HG03095 (cell line): ENCODE data around the gene PTPRN.
"Not testable (repeated sequence)": the region's sequence is repeated elsewhere in the genome, so short reads cannot be mapped to it uniquely, and the experiment has no call there.

Source experiments
- ATAC-seq: cut with Tn5 transposase; IDR thresholded peaks from one replicate; pipeline ENCODE4 v1.9.1; 2021; ENCODE audit warnings: moderate library complexity; ENCODE audit not compliant: unreplicated experiment

The PTPRN gene

DNA sequence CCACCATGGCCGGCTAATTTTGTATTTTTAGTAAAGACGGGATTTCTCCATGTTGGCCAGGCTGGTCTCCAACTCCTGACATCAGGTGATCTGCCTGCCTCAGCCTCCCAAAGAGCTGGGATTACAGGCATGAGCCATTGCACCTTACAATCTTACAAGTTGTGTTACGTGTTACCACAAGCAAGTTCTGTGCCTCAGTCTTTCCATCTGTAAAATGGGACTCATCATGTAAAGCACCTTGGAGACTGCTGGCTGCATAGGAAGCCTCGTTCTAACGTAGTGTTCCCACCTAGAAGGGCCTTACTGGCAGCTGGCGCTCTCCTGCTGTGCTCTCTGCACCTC lies 20.0 kb downstream of the PTPRN start:
- ATAC-seq: no peak

DNA sequence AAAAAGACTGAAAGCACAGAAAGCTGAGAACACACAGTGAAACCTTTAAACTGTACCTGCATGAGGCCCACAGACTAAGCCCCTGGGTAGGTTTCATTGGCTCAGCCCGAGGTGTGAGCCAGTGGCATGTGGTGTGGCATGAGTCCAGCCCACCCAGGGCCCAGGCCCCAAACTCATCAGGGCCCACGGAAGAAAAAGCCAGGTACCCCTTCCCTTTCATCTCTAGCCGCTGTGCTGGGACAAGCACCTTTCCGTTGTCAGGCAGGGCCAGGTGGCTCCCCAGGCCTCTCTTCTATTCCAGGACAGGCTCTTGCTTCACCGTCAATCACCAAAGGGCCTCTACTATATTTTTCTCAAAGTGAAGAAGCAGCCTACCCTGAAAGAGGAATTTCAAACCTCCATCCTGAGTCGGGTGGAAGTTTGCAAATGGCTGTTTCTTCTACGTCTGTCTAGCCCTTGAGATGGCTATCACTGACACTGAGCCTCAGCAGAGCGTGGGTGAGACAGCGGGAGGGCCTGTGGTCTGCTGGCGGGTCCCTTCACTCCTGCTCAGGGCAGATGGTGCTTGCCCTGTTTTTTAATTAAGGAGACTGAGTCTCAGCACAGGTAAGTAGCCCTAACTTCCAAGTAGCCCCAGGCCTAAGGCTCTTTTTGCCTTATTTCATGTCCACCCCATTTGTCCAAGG lies 21.5 kb downstream of the PTPRN start:
- no peak for ATAC-seq

DNA sequence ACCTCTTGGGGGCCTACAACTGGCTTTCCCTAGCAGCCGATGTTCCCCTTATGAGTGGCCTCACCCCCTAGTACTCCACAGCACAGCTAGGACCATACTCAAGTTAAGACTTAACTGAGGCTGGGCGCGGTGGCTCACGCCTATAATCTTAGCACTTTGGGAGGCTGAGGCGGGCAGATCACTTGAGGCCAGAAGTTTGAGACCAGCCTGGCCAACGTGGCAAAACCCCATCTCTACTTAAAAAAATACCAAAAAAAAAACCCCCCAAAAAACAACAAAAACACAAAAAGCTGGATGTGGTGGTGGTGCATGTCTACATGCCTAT lies 22.1 kb downstream of the PTPRN start:
- ATAC-seq: not testable (repeated sequence)

DNA sequence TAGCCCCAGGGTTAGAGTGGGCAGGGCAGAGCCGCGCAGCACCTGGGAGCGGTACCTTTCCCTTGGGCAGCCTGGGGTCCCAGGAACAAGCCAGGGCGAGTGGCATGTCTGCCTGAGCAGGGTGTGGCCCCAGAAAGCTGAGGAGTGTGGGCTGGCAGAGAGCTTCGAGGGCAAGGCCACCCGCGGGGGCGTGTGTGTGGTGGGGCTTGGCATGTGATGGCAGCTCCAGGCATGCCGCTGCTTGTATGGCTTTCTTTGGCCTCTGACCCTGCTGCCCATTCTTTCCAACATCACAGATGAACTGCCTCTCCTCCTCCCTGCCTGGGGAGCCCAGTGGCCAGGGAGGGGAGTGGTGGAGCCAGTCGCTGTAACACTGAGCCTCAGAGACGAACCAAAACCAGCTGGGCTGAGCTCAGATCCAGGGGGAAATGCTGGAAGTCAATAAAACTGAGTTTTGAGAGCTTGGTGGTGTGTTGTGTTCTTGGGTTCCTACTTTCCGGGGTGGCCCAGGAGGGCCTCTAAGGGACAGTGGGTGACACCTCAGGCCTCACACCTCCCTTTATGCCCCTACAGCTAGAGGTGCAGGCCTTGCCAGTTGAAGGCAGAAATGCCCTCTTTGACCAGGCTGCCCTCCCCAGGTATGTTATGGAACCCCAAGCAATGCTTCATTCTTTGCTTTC lies 22.6 kb downstream of the PTPRN start:
- ATAC-seq: no peak

DNA sequence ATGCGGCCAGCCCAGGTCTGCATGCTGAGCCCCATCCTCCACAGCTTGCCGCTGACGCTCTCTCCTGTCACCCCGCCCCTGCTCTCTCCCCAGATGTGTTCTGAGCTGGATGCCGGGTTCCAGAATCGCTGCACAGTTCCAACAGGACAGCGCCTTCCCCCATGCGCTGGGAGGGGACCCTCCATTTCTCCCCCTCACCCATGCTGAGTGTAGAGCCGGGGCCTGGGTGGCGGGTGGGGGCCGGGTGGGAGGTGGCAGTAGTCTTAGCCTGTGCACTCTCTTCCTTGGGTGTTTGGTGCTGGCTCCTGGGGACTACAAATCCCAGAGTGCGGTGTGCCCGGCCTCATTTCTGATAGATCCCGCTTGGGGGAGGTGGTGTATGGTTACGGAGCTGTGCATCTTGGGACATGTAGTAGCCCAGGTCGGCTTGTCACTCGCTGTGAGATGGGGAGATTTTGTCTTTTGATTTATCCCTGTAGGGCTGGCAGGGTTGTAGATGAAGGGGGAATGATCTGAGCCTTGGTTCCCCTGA lies 23.2 kb downstream of the PTPRN start:
- ATAC-seq: no peak

DNA sequence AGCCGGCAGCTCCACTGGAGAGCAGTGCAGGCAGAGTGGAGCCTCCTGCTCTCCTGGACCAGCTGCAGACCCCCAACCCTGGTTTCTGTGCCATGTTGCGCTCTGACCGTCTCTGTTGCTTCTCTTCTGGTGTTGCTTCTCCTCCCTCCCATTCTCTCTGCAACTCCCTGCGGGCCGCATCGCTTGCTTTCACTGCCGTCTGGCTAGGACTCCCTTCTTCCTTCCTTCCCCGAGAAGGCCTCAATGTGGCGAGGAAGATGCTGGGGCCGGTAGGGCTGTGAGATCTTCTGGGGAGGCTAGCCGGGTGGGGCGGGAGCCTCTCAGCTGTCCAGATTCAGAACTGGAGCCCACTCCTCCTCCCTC lies 23.8 kb downstream of the PTPRN start:
- ATAC-seq: no peak

DNA sequence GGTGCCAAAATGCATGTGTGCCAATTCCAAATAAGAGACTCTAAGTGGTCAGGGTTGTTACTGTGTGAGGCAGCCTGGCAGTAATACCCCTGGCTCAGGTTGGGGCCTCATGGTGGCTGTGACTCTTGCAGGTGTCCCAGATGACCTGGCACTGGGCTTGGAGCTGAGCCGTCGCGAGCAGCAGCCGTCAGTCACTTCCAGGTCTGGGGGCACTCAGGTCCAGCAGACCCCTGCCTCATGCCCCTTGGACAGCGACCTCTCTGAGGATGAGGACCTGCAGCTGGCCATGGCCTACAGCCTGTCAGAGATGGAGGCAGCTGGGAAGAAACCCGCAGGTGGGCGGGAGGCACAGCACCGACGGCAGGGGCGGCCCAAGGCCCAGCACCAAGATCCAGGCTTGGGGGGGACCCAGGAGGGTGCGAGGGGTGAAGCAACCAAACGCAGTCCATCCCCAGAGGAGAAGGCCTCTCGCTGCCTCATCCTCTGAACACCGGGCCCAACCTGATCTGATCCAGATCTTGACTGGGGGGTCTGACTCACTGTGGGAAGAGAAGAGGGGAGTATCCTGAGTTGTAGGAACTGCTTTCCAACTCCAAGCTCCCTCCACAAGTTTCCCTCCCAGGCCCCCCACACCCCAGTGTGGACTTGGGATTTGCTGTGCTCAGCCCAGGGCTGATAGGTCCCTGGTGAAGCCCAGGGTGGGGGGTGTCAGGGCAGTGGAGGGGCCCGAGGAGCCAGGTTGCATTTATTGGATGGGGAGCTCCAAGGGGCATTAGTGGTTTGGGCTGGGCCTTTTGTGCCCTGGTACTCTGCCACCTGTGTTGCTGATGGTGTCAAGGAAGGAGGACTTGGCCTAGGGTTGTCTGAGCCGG lies 24.5 kb downstream of the PTPRN start:
- no peak for ATAC-seq

DNA sequence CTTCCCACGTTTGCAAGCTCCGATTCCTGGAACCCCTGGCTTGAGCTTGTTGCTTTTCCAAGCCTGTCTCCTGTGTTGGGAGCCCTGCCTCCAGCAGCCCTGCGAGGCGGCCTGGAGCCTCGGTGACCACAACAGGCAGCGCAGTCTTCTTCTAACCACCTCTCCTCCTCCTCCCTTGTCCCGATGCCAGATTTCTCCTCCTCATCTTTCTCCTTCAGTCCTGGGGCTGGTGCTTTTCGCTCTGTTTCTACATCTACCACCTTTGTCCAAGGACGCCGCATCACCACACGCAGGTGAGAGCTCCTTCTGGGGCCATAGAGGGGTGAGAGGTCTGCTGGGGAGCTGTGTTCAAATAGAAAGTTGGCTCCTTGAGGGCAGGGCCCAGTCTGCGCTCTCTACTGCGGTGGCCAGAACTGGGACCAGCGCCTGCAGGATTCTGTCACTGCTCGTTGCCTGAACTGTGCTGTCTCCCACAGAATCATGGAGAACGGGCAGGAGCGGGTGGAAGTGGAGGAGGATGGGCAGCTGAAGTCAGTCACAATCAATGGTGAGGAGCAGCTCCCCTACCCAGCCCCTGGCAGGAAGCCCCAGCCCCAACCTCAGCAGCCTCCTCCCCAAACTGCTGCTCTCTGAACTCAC lies 26.1 kb downstream of the PTPRN start:
- ATAC-seq: no peak

DNA sequence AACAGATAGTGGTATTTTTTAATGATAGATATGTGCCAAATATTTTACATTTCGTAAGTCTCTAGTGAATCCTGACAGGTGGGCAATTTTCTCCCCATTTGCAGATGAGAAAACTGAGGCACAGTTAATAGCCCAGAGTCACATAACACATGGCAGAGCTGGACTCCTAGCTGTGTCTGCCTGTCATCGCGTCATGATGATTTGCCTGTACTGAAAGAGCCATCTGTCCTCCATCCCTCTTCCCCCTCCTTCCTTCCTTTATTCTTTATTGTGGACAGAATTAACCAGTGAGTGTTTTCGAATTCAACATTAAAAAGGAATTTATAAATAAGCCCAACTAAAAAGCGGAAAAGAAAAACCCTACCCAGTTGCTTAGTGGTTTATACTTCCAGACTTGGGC lies 26.8 kb downstream of the PTPRN start:
- ATAC-seq: no peak

DNA sequence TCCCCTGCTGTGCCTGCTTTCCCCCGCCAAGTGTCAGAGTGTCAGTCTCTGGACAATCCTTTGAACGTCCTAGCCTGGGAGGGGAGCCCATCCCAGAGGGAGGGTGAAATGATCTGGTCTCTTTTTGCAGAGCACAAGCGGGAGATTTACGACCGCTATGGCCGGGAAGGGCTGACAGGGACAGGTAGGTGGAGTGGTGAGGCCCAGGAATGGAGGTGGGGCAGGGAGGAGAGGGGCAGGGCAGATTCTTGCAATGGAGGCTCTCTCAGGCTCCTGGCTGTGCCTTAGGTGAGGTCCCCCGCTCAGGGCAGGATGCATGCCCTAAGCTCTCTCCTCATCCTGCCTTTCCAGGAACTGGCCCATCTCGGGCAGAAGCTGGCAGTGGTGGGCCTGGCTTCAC lies 27.6 kb downstream of the PTPRN start:
- no peak for ATAC-seq

DNA sequence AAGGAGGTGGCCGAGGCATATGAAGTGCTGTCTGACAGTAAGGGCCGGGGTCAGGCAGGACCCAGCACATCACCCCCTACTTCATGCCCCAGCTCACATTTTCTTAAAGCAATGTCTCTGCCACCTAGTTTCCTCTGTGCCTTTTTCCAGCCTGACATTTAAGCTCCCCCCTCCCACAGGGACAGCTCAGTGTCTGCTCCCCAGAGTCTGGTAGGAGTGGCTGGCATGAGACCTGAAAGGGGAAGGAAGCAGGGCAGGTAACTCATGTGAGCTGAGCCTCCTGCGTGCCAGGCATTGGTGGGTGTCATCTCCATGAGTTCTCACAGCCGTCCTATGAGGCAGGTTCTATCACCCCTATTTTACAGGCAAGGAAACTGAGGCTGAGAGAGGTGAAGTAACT lies 28.6 kb downstream of the PTPRN start:
- no peak for ATAC-seq

DNA sequence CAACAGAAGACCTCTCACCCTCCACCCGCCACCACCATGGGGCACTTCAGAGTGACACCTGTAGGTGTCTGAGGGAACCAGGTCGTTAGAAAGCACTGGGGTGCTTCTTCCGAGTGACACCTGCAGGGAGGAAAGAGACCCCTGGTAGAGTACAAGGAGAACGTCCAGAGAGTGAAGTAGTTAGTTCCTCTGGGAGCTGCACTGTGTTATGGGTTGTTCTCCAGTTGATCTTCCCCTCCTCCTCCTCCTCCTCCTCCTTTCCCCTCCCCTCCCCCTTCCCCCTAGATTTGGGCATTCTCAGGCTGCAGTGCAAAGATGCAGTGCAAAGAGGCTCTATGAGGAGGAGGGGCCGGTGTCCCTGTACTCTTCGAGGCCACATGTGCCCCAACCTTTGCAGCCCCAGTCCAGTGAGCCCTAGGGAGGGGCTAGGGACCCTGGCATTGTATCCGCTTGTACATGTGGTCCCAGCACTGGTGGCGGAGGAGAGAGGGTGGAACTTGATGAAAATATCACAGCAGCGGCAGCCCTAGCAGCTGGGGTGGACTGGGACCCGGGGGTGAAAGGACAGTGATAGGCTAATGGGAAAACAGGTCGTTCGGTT lies 29.2 kb downstream of the PTPRN start:
- no peak for ATAC-seq

DNA sequence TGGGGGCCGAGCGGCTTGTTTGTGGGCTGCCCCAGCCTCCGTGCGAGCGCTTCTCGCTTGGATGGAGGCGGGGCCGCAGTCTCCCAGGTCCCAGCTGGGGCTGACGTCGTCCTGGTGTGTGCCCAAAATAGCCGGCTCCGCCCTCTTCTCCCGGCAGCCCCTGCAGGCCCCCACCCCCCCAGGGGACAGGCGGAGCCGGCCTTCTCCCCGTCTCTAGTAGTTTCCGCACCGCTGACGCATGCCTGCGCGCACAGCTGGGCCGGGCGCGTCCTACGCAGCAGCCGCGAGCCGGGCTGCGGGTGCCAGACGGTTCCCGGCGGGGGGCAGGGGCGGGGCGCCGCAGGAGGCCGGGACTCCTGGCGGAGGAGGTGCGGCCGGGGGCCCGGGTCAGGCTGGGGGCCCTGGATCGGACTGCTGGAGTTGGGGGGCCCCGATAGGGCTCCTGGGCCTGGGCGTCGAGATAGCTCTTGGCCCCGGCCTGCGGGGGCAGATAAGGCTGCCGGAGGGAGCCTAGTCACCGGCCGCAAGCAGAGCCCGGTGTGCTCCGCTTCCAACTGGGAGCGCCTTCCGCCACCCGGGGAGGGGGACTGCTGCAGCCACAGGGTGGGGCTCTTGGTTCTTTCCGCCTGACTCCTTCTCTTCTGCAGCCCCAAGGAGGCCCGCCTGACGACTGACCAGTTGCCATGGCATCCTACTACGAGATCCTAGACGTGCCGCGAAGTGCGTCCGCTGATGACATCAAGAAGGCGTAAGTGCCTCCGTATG lies 29.9 kb downstream of the PTPRN start, which contains the start of gene DNAJB2:
Gene DNAJB2 (plus strand): TSS at position 216 of the 765 bp plus-strand sequence. CDS start 468 bp downstream, at position 684.
- ATAC-seq: peak; percentile 77

DNA sequence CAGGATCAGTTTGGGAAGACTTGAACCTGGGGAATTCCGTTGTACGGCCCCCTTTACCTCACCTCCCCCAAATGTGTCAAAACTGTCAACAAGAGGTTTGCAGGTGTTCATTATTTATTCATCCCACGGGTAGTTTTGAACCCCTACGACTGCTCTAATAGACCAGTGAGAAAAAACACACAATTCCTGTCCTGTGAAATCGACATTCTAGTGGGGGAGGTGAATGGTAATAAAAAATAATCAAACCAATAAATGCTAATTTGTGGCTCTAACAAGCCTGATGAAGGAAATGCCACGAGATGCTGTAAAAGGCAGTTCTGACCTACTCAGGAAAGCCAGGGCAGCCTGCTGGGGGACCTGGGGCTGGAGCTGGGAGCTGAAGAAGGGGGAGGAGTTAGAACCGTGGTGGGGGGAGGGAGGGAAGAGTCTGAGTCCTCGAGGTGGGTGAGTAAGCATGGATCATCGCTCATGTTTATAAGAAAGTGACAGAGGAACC lies 30.5 kb downstream of the PTPRN start:
- no peak for ATAC-seq

DNA sequence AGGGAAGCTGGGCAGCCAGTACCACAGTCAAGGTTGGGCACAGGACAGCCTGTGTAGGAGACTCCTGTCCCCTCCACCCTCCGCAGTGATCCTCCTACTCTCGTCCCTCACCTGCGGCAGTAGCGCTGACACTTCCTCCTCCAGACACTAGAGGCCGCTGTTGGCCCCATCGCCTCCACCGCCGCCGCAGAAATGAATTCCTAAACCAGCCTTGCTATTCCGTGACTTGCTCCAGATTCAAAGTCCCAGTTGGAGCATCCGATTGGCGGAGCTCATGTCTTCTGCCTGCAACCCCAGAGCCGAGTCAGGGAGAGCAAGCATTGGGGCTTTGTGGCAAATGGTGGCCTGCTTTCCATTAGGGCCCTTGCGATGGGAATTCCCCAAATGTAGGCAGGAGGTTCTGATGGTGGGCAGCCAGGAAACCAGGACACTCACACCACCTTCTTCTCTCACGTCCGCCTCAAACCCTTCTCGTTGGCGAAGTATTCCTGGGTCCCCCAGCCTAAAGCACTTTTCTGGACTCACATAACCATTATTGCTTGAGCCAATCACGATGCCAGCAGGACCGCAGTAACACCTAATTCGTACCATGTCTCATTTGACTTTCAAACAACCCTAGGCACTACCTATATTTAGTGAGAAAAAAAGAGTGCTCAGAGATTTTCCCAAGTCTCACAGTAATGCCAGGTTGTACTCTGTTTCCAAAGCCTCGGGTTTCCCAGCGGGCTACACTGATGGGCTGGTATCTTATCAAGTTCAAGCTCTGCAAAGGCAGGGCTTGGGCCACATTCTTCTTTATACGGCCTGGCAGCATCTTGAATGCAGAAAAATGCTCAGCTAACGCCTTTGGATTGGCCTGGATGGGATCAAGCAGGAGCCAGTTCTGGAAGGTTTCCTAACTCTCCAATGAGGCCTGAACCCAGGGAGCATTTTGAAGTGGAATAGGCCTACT lies 31.2 kb downstream of the PTPRN start:
- ATAC-seq: peak; percentile 26

DNA sequence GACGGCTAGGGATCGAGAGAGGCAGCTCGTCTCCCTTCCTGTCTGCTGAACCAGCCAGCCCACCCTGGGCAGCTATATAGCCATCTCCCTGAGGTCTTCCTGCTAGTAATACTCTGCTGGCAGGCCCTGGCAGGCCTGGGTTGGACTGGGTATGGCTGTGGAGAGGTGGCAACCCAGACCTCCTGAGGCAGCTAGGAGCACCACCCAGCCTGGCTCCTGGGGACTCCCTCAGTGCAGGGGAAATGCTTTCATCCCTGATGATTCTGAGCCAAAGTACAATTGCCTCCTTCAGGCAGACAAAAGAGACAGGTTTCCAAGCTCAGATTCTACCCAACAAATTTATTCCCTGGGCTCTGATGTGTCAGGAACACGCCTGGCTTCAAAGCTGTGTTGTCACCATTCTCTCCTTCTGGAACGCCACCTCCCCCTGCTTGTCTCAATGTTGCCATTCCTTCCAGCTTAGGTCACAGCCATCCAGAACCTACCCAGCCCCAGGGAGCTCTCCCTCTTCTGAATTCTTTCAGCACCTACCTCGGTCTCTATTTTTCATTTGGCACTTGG lies 34.8 kb downstream of the PTPRN start:
- no peak for ATAC-seq

DNA sequence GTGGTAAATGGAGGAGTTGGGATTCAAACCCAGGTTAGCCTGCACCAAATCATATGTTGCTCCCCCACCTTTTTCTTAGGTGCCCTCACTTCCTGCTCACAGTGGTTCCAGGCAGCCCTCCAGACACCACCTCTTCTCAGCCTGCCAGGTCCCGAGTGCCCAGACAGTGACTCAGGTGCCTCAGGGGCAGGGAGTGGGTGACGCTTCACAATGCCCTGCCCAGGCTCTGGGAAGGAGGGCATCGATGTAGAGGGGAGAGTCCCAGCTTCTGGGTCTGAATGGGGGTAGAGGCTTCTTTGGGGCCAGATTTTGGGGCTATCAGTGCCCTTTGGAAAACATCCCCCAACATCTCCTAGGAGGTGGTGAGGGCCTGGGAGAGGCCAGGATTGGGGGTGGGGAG lies 35.3 kb downstream of the PTPRN start:
- ATAC-seq: no peak

DNA sequence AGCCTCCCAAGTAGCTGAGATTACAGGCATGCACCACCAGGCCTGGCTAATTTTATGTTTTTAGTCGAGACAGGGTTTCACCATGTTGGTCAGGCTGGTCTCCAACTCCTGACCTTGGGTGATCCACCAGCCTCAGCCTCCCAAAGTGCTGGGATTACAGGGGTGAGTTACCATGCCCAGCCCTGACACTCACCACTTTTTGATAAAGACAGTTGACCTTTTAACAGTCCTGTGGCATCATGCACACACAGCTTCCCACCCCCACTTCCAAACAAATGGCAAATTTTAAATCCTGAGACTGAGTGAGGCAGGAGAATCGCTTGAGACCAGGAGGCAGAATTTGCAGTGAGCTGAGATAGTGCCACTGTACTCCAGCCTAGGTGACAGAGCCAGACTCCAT lies 36.2 kb downstream of the PTPRN start:
- no peak for ATAC-seq

DNA sequence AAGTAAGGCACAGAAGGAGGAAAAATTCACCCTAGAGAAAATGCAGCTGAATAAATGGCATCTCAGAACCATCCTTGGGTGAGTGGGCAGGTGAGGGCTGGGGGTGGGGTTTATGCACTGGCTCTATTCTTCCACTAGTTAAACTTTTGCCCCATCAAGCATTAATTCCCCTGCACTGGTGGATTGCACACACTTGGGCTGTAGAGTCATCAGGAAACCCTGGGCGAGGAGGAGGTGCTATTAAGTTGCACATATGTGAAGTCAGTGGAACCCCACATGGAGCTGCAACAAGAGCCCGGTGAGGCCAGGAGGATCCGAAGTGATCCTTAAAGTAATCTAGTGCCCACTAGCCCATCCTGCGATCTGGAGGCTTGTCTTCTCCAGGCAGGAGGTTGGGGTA lies 36.8 kb downstream of the PTPRN start:
- ATAC-seq: no peak
